IPS DF 4.7 (cell line): Measurements from ENCODE around the gene TUB.

Experiments used
- DNase-seq: peaks from one replicate; pipeline ENCODE4 v3.0.0-alpha.2; 2013; ENCODE audit warnings: low spot score; ENCODE audit errors: extremely low read depth

The TUB gene

DNA sequence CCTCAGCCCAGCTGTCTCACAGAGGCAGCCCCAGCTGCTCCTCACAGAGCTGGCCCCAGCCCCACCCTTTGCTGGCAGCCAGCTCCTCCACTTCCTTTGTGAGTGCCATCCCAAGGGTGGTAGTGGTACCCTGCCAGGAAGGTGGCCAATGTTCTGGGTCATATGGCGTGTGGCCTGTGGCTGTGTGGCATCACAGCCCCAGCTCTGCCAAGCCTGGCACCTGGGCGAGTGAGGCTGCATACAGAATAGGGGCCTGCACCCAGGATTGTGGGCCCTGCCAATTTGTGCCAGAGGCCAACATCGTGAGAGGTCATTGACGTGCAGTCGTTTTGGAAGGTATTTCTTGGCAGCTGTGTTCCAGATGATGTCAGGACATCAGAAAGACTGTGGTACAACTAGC lies 10.7 kb downstream of the TUB start:
- no peak for DNase-seq

GRCh38 chr11:8092587-8093424 lies 11.8 kb downstream of the TUB start:
- no peak for DNase-seq

- no peak for DNase-seq
These were observed 13.0 kb downstream of the TUB start for GRCh38 chr11:8093931-8094575.

- no peak for DNase-seq
These were observed 13.6 kb downstream of the TUB start for GRCh38 chr11:8094656-8095055.

GRCh38 chr11:8095371-8095770 lies 14.4 kb downstream of the TUB start:
- no peak for DNase-seq

DNA sequence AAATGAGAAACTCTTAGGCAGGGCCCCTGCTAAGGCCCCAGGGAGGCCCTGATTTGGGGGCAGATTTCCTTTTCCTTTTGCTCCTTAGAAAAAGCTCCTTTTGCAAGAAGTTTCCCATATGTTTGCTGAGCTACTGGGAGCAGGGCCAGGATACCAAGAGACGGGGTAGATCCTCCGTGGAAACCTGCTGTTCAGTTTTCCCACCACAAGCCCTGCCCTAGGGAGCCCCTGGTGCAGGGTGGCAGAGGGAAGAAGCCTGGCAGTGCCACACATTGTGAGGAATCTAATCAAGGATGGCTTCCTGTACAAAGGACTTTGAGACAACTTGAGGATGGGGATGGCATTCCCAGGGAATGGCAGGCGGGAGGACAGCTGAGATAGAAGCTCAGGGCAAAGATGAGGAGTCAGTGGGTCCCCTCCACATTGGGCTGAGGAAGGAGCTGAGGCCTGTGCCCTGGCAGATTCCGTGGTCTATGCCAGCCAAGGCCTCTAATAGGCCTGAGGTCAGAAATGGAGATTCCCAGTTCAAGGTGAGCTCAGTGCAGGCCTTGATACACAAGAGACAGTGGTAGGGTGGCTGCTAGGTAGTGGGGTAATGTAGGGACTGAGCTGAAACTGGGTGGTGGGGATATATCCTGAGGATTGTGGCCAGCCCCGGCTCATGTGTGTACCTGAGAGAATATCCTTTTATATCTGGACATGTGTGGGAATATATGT lies 15.0 kb downstream of the TUB start:
- DNase-seq = no peak

- DNase-seq = no peak
These were observed 15.6 kb downstream of the TUB start for GRCh38 chr11:8096575-8096974.

- DNase-seq = no peak
These were observed 16.1 kb downstream of the TUB start for GRCh38 chr11:8097062-8097461.

DNA sequence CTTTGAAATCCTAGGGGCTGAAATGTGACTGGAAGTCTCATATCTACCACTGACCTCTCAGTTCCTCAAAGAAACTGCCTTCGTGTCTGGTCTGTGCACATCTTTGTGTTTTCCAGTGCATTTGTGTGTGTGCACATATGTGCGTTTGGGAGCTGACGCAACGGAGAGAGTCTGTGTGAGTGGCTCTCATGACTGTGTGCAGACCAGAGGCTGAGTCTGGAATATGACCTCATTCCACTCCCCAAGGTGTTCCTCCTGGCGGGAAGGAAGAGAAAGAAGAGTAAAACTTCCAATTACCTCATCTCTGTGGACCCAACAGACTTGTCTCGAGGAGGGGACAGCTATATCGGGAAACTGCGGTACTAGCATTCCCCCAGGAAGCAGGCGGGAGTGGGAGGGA lies 16.5 kb downstream of the TUB start:
- DNase-seq = no peak

DNA sequence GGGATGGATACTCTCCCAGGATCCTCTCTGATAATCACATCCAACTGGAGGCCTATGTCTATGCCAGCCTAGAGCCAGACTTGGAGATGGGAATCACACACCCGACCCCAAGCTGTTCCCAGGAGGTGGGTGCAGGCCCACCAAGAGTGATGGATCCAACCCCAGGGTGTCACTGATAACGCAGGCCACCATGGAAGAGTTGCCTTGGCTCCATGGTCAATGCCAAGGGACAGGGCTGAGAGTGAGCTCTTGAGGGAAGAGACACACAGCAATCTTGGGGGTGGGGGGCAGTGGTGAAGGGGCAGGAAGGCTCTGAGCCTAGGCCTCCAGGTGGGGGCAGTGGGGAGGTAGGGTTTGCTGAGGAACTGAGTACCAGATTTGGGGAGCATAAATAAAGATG lies 16.9 kb downstream of the TUB start:
- no peak for DNase-seq

- no peak for DNase-seq
These were observed 17.4 kb downstream of the TUB start for GRCh38 chr11:8098361-8098760.

- no peak for DNase-seq
These were observed 17.9 kb downstream of the TUB start for GRCh38 chr11:8098879-8099278.

- no peak for DNase-seq
These were observed 18.4 kb downstream of the TUB start for GRCh38 chr11:8099291-8099899.

GRCh38 chr11:8100158-8100557 lies 19.1 kb downstream of the TUB start:
- DNase-seq = no peak

- DNase-seq = no peak
These were observed 19.6 kb downstream of the TUB start for GRCh38 chr11:8100605-8101004.

- no peak for DNase-seq
These were observed 20.4 kb downstream of the TUB start for GRCh38 chr11:8101421-8101820.

- no peak for DNase-seq
These were observed 21.4 kb downstream of the TUB start for GRCh38 chr11:8102296-8102915.

GRCh38 chr11:8102965-8103364 lies 22.0 kb downstream of the TUB start:
- DNase-seq = no peak

- no peak for DNase-seq
These were observed 22.9 kb downstream of the TUB start for GRCh38 chr11:8103909-8104308.

- DNase-seq = no peak
These were observed 24.1 kb downstream of the TUB start for GRCh38 chr11:8105133-8105532.

DNA sequence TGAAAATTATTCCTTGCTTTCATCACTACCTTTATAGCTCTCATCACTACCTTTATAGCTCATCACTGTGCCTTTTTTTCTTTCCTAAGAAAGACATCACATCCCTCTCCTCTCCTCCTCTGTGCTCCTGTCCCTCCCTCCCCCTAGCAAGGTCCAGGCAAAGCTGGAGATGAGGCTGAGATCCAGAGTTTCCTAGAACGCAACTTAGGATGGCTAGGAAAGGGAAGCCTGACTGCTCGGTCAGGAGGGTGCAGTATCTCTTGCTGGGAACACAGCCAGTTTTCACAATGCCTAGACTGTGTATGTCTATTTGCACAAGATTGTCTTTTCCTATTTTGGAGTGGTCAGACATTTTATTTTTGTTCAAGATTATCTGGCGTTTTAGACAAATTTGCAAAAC lies 24.7 kb downstream of the TUB start:
- no peak for DNase-seq

- DNase-seq = no peak
These were observed 25.7 kb downstream of the TUB start for GRCh38 chr11:8106679-8107078.
